GM18909 (cell line): ENCODE data around the gene PTRHD1.
A peak's percentile ranks its signal among the peaks of the same experiment; 100 is the strongest.

Experiments used
- ATAC-seq: cut with Tn5 transposase; IDR thresholded peaks from one replicate; pipeline ENCODE4 v1.9.1; 2021; ENCODE audit warnings: mild to moderate bottlenecking; ENCODE audit not compliant: unreplicated experiment, poor library complexity

Gene PTRHD1

DNA sequence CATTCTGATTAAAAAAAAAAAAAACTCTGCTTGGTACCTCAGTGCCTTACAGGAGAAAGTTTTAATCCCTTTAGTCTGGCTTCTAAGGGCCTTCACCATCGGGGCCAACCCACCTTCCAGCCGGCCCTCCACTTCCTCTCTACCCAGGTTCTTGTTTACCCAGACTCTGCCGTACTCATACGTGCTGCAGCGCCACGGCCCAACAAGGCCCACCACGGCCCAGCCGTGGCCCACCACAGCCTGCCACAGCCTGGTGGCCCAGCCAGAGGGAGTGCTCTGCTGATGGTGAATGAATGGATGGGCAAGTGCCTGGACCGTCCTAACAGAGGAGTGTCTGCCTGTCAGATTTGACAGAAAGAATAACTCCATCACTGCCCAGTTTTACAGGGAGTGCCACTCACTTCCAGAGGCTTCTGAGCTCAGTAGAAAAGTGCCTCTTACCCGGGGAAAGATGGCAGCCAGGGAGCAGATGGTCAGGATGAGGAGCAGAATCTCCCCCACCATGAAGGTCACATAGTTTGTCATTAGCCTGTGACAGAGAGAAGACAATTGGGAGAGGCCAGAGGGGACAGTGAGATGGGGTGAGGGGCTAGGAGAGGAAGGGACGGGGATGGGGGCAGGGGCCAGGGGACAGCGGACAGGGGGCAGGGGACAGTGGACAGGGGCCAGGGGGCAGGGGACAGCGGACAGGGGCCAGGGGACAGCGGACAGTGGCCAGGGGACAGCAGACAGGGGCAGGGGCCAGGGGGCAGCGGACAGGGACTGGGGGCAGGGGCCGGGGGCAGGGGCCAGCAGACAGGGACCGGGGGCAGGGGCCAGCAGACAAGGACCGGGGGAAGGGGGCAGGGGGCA, 38.3 kb upstream of the PTRHD1 start:
- ATAC-seq, result no peak

DNA sequence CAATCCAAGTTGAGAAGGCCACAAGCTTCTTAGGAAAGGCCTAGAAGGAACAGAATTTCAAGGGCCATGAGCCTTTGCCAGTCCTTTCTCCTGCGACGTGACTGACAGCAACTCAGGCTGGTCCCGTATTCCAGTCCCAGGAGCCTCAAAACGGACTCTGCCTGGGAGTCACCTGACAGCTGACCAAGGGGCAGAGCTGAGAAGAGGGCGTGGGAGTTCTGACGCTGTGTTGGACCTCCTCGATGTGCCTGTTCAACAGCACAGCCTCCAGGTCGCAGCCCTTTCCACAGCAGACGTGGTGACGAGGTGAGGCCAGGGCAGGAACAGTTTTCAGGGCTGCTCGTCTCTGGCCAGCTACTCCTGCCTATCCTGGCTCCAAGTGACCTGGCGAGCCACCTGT, 37.6 kb upstream of the PTRHD1 start:
- ATAC-seq, result no peak

DNA sequence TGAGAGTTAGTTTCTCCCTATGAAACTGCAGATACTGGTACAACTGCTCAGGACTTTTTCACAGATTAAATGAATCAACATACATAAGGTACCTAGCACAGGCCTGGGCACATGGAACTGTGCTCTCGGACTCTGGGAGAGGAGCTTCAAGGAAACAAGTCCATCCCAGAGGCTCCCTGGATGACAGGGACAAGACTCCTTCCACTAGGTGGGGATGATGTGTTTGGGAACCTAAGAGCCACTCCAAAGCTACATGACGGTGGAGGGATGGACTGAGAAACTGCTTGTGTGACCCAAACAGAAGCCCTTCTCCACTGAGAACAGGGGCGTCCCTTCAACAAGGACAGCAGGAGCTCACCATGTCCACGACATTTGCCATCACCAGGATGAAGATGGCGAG, 37.2 kb upstream of the PTRHD1 start:
- no peak for ATAC-seq

DNA sequence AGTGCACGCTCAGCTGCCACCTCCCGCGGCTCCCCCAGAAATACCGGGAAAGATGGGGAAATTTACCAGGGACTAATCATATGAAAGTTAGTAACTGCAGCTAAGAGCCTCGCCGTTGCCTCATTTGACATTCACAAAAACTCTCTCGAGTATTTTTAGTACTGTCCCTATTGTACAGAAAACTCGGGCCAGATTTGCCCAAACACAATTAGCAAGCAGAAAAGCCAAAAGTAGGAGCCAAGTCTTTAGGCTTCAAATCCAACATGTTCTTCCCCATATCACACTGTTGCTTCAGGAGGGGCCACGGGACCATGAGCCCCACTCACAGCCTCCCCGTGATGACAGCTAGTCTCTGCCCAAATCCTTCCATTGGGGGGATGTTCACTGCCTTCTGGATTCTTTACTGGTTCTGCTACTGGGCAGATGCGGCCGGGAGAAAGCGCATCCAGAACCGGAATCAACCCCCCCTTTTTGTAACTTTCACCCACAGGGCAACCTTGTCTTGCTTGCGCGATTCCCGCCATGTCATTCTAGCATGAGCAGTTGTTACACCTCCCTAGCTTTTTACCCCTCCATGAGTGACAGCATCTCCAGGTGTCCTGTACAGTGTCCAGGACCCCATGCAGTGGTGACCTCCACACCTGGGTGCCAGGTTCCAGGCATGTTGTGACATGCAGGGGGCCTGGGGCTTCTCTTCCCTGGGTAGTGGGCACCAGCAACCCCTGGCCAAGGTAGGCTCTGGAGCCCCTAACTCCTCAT, 35.2 kb upstream of the PTRHD1 start:
- ATAC-seq, result no peak

DNA sequence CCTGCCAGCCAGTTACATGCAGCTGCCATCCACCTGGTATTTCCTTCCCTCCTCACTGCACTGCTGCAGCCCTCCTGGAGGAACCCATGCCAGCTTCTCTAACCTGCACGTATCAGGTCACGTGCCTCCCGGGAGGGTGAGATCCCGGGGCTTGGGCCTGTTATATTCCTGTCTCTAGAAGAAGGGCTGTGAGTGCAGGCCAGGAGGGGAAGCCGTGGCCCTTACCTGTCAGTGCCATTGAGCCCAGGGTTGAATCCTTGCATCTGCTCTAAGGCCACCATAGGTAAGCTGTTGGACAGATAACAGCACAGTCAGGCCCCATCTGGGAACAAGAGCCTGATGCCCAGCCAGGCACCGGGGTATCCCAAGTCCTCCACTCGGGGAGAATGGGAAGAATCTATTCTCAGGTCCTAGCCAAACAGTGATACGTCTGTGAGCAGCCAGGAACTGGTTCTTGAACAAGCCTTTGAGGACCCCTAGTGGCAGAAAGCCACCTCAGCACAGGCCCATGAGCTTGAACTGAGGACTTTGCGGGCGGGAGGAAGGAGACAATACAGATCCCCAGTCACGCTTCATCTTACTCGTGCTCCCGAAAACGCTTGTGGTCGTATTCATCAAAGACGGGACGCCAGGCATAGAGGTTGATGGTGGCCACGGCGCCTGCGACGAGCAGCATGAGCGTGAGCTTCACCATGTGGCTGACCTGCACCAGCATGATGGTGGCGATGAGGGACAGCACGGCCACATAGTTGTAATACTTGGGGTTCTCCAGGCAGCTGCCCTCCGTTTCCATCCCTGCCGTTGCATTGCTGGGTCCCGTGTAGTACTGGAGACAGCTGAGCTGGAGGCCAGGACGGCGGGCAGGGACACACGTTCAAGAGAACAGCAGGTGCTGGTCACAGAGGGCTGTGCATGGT, 34.4 kb upstream of the PTRHD1 start:
- peak; percentile 74 for ATAC-seq

DNA sequence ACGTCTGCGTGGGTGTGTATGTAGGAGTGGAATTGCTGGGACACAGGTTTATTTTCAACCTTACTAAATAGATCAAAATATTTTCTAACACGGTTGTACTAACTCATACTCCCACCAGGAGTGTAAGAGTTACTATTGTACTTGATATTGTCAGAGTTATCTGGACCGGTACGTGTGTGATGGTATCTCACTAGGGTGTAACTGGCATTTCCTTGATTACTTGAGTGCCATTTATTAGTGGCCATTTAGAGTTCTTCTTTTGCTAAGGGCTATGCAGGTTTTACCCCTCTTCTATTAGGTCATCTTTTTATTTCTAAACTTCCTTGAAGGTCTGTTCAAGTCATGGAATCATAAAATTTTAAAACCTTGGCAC, 33.6 kb upstream of the PTRHD1 start:
- no peak for ATAC-seq

DNA sequence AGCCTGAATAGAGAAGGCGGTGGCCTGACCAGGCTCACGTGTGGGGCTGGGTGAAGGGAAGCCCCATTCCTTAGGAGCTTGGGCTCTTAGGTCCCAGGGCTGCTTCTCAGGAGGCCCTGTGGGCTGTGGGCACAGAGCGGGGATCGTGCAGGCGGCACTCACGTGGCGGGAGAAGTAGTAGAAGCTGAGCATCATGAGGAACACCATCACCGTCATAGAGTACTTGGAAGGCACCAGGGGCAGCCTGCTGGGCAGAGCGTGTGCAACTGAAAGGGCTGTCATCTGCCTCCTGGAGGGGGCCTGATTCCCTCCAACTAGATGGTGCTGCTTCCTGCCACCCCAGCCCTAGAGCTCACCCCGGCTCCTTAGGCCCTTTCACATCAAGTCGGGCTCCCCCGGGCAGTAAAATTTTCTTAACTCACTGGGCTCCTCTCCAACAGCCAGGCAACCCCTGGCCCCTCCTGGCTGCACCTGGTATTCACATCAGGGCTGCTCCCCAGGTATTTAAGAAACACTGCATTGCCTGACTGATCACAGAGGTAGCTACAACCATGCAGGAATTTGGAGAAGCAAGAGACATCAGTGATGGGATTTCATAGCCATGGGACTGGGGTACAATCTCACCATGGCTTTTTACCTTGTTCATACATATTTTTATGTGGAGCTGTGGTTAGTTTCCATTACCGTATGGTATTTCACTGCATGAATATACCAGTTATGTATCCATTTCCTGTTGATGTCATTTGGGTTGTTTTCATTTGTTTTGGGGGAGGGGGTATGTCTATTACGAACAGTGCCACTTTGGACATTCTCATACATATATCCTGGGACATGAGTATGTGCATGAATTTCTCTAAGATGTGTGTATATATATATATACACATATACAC, 32.9 kb upstream of the PTRHD1 start:
- no peak for ATAC-seq

DNA sequence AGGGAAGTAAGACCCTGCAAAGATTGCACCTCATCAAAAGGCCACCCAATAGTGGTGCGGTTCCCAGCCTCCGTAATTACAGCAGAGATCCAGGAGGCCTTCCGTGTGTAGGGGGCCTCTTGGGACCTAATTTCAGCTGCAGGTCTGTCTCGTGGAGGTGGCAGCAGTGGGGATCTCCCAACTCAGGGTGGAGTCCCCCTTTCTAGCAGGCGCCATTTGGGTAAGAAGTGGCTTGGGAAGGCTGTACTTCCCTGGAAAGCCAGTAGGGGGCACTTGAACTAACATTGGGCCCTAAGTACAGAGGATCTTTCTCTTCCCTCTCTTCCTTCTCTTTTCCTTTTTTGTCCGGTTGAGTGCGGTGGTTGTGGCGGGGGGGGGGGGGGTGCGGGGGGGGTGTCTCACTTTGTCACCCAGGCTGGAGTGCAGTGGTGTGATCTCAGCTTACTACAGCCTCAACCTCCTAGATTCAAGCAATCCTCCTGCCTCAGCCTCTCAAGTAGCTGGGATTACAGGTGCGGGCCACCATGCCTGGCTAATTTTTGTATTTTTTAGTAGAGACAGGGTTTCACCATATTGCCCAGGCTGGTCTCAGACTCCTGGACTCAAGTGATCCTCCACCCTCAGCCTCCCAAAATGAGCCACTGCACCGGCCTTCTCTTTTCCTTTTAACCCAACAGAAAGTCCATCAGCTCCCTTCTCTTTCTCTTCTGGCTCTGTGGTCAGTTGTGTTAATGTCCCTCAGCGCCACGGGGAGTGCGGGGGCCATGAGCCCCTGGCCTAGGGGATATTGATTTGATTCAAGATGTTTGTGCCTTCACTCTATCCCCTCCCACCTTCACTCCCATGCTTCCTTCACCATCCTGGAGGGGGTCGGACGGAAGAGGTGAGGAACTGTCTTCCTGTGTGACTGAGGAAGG, 32.0 kb upstream of the PTRHD1 start:
- no peak for ATAC-seq

DNA sequence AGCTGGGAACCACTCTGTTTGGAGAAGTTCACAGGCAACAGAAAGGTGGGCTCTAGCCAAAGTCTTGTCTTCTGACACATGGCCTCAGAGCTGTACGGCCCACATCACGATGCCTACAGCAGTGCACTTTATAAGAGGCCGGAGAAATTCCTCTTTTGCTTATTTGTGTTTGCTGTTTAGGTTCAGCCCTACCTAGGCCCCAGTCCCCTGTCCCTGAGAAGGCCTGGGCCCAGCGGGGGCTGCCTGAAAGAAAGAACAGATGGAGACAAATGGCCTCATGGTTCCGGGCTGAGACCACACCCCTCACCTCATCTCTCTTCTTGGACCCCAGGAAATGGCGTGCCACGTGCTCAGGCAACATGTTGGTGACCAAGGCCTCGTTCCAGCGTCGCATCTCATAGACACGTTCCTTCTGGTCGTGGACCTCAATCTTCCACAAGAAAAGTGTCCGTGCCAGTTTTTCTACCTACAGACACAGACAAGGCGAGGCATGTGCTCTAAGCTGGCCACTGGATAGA, 30.9 kb upstream of the PTRHD1 start:
- ATAC-seq, result no peak

DNA sequence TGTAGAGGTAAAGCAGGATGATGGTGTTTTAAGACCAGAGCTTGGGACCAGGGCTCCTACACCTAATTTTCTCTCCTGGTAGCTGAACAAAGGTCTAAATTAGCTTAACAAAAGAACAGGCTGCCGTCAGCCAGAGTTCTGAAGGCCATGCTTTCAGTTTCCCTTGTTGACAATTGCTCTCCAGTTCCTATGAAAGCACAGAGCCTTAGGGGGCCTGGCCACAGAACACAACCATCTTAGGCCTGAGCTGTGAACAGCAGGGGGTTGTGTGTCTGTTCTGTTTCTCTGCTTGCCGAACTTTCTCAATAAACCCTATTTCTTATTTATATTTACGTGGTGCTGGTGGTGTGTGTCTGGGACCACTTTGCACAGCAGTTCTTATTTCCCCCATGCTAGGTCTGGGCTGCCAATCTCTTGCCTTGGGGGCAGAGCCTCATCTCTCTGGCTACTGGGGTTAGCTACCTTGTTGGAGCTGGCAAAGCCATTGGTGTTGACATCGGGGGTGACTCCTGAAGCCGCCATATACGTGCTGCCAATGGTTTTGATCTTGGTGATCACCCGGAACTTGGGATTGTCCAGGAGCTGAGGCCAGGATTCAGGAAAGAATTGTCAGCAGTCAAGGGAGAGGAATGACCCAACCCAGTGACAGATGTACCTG, 29.0 kb upstream of the PTRHD1 start:
- ATAC-seq, result no peak

DNA sequence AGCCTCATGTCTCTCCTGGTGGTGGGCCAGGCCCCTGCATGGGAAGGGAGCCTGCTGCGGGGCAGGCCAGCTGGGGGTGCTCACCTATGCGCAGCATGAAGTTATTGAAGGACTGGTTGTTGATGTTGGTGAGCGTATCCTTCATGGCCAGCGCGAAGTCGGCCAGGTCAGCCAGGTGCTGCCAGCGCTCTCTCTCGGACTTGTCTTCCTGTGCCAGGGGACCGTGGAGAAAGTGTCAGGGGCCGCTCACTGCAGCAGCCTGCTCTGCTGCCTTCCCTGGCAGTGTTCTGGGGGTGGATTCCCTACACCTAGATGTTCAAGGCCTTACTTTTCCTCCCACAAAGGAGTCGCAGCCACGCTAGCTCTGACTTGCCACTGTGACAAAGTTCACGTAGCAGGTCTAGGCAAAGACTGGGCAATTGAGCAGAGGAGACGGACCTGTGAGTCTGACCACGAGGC, 28.3 kb upstream of the PTRHD1 start:
- no peak for ATAC-seq

DNA sequence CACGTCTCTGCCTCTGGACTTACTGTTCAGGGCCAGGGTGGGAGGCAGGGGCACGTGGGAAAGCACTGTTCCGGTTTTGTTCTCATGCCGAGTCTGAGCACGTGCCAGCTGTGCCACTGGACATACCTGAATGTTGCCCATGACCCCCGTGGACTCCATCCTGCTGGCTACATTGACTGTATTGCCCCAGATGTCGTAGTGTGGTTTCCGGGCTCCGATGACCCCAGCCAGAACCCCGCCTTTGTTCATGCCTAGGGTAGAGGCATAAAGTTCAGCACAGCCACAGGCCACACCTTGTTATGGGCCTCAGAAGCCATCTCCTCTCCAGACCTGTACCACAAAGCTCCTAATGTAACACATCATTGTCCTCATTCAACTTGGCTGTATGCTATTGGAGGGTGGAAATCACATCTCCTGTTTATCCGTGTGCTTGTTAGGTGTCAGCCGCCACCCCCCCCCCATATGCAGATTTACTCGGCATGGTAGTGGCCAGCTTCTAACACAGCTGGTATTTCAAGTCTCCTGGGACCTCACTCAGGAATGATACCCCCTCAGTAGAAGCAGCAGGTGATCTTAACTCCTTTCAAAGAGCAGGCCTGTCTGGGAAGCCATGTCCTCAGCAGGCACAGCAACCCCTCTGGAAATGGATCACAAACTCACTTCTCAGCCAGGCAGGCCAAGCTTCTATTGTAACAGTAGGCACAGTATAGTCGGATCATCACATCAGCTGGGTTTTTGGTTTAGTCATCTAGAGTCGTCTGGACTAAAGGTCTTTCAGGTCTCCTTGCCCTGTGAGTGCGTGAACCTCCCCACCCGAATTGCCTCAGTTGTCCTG, 27.6 kb upstream of the PTRHD1 start:
- ATAC-seq, result no peak

DNA sequence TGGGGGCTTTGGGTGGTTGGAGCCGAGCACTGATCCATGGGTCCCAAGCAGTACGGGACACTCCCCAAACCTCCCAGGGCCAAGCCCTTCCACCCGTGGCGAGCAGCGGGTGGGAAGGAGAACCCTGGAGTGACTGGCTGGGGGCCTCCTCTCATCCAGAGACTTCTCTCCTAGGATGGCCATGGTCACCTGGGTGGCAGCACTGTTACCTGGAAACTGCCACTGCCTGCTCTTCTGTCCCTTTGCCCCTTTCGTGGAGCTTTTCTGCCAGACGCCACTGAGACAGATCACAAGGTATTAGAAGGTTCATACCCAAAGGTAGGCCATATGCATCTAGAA, 27.0 kb upstream of the PTRHD1 start:
- no peak for ATAC-seq

DNA sequence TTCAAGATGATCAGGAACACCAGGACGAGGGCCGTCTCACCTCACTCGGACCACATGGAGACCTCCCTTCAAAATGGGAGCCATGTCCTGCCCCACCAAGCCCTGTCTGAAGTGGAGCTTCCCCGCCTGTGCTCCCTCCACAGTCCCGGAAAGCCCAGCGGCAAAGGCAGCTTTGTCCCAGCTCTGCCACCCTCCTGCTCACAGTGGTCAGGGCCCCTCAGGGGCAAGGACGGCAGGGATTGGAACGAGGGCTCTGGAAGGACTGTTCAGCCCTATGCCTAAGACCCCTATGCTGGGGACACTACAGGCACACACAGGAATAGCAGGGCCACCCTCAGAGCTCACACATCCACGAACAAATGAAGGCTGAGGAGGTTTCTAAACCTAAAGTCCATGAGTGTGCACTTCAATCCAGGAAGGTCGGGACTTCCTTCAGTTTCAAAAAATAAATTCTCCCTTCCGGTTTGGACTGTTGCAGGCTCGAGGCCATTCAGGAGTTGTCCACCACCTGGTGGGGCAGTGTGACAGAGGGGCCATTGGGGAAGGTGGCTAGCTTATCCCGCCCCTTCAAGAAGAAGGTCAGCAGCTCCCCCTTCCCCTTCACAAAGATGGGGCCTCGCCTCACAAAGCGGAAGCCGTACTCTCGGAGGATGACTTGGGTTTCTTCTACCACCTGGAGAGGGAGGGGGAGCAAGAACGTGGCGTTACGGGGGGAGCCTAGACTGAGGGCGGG, 26.4 kb upstream of the PTRHD1 start:
- ATAC-seq, result no peak

DNA sequence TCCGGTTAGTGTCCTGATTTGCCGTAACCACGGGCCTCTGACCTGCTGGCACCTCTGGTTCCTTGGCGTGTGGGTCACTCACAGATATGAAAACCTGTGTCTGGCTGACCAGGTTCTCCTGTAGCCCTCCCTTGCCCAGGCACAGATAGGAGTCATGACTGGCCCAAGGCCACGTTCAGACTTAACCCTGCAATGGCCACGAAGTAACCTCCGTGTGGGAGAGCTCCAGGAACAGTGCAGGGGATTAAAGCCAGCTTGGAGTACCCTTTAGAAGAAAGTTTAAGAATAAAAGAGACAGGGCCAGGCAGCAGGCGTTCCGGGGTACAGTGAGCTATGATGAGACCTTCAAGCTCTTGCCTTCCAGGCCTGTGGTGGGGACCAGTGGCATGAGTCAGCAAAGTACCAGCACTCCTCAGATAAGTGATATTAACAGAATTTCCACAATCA, 25.6 kb upstream of the PTRHD1 start:
- no peak for ATAC-seq

DNA sequence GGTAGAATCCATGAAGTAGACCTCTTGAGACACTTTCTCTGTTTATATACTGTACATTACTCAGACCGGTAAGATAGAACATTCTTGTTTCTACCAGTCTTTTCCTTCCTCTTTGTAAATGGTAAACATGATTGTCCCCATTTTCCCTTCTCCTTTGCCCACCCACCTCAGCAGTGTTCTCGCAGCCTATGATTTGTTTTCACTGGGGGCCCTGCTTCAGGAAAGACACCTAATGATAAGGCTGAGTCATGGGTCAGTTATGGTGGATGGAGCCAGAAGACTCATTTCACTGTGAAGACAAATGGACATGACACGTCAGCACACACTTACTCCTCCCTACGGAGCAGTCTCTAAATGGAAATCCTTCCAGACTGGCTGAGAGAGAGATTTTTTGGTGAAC, 23.7 kb upstream of the PTRHD1 start:
- no peak for ATAC-seq
